Osteocyte (in vitro differentiated cells): Measurements from ENCODE around the gene BICDL2. TPM values are rescaled to one million over a fixed set of nuclear protein-coding genes. Genes with fewer than 3 reads are reported as not detected.

Source experiments
- DNase-seq: peaks from one replicate; pipeline ENCODE4 v3.0.0; 2021; ENCODE audit warnings: mixed read lengths; ENCODE audit not compliant: unreplicated experiment; ENCODE audit errors: extremely low spot score
- H3K27ac Mint-ChIP-seq: one replicate; pipeline ENCODE4 v1.8.0; 2021; ENCODE audit warnings: mild to moderate bottlenecking, mixed read lengths; ENCODE audit not compliant: unreplicated experiment
- H3K27me3 Mint-ChIP-seq: one replicate; pipeline ENCODE4 v1.8.0; 2021; ENCODE audit warnings: mixed read lengths; ENCODE audit not compliant: unreplicated experiment
- H3K36me3 Mint-ChIP-seq: one replicate; pipeline ENCODE4 v1.8.0; 2021; ENCODE audit warnings: mixed read lengths; ENCODE audit not compliant: unreplicated experiment
- H3K4me1 Mint-ChIP-seq: one replicate; pipeline ENCODE4 v1.8.0; 2021; ENCODE audit warnings: mixed read lengths; ENCODE audit not compliant: unreplicated experiment
- H3K4me3 Mint-ChIP-seq: one replicate; pipeline ENCODE4 v1.8.0; 2021; ENCODE audit warnings: mild to moderate bottlenecking, moderate library complexity, mixed read lengths; ENCODE audit not compliant: unreplicated experiment
- H3K9me3 Mint-ChIP-seq: one replicate; pipeline ENCODE4 v1.8.0; 2021; ENCODE audit warnings: mixed read lengths; ENCODE audit not compliant: unreplicated experiment
- total RNA-seq: library from RNA; stranded (reverse); gene quantifications from 2 replicates; pipeline ENCODE4 v1.2.1, GENCODE V29; 2021
- TF ChIP-seq, protein P1 (sequence below): fragments of 200-600 bp; sonication (generic); IDR thresholded peaks from 2 replicates; pipeline ENCODE4 v1.5.0; 2021; ENCODE audit warnings: antibody characterized with exemption, mild to moderate bottlenecking, moderate library complexity

The BICDL2 gene
- total RNA-seq, 1 donor from 2014 or later = not detected

DNA sequence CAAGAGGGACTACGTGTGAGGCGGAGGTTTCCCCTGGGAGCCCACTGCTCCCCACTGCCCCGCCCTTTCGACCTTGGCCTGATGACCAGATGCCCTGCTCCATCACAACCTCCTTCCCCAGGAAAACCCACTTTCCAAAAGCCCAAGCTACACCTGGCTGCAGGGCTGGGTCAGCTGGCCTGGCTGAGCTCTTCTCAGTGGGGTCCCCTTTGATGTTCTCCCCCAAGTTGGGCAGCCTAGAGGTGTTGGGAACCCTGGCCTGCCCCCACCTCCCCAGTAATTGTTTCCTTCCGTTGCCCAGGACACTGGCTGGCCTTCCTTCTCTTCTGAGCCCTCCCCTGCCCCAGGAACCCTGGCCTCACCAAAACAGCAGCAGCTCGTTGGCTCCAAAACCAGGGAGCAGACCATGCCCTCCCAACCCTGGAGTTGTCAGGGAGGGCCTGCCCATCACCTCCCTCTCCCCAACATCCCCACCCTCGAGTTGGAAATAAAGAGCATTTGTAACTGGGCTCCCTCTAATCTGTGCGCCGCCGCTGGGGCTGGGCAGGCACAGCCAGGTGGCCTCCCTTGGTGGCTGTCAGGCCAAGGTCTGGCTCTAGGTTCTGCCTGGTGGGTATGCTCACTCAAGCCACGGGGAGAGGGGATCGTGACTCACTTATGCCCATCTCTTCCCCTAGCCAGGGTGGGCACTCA, 22.6 kb downstream of the BICDL2 start:
- H3K27ac Mint-ChIP-seq = no peak overlapping the region
- H3K4me1 Mint-ChIP-seq = peaks cover 16% of the 10 kb centered on the region
- DNase-seq = no peak
- TF ChIP-seq, protein P1, sequence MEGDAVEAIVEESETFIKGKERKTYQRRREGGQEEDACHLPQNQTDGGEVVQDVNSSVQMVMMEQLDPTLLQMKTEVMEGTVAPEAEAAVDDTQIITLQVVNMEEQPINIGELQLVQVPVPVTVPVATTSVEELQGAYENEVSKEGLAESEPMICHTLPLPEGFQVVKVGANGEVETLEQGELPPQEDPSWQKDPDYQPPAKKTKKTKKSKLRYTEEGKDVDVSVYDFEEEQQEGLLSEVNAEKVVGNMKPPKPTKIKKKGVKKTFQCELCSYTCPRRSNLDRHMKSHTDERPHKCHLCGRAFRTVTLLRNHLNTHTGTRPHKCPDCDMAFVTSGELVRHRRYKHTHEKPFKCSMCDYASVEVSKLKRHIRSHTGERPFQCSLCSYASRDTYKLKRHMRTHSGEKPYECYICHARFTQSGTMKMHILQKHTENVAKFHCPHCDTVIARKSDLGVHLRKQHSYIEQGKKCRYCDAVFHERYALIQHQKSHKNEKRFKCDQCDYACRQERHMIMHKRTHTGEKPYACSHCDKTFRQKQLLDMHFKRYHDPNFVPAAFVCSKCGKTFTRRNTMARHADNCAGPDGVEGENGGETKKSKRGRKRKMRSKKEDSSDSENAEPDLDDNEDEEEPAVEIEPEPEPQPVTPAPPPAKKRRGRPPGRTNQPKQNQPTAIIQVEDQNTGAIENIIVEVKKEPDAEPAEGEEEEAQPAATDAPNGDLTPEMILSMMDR = no peak
- H3K27me3 Mint-ChIP-seq = peaks cover 15% of the 10 kb centered on the region
- no peaks in the 10 kb centered on the region for H3K9me3 Mint-ChIP-seq
- no peaks in the 10 kb centered on the region for H3K36me3 Mint-ChIP-seq
- no peak overlapping the region for H3K4me3 Mint-ChIP-seq

DNA sequence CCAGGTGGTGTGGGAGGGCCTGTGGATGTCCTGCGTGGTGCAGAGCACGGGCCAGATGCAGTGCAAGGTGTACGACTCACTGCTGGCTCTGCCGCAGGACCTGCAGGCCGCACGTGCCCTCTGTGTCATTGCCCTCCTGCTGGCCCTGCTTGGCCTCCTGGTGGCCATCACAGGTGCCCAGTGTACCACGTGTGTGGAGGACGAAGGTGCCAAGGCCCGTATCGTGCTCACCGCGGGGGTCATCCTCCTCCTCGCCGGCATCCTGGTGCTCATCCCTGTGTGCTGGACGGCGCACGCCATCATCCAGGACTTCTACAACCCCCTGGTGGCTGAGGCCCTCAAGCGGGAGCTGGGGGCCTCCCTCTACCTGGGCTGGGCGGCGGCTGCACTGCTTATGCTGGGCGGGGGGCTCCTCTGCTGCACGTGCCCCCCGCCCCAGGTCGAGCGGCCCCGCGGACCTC, 23.2 kb downstream of the BICDL2 start:
- DNase-seq = no peak
- Mint-ChIP-seq H3K4me3 (no peak overlapping the region), H3K27me3 (peaks cover 19% of the 10 kb centered on the region), H3K9me3 (no peaks in the 10 kb centered on the region), H3K4me1 (peaks cover 15% of the 10 kb centered on the region), H3K27ac (no peak overlapping the region), H3K36me3 (no peaks in the 10 kb centered on the region)
- TF ChIP-seq, protein P1 = no peak

DNA sequence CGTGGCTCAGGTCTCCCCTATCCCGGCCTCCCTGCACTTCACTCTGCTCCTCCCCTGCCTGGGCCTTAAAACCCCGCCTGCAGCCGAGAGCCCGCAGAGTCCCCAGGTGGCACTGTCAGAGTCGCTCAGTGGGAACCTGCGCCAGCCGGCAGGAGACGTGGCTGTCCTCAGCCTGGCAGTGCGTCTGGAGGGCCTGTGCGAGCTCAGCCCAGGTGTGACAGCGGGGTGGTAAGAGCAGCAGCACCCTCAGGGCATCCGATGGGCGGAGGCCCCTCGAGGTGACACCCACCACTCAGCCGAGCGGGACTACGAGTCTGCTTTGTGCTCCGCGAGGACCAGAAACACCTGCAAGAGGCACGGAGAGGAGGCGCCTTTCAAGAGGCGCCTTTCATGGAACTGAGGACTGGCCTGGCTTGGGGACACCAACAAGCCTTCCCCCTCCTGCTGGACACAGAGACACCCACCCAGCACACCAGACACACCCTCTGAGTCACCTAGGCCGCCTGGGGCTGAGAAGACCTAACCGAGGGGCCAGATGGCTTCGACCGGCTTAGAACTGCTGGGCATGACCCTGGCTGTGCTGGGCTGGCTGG, 23.8 kb downstream of the BICDL2 start, which contains the start of gene CLDN9:
TSS of gene CLDN9 (plus strand) at position 96 of the 593 bp plus-strand sequence. CDS start at position 536, 440 bp downstream.
- Mint-ChIP-seq H3K4me1 (peaks cover 9% of the 10 kb centered on the region), H3K27me3 (peaks cover 25% of the 10 kb centered on the region), H3K9me3 (no peaks in the 10 kb centered on the region), H3K4me3 (no peak within 1 kb of the TSS), H3K27ac (no peak within 1 kb of the TSS), H3K36me3 (no peaks in the 10 kb centered on the region)
- TF ChIP-seq, protein P1 = no peak
- no peak for DNase-seq

DNA sequence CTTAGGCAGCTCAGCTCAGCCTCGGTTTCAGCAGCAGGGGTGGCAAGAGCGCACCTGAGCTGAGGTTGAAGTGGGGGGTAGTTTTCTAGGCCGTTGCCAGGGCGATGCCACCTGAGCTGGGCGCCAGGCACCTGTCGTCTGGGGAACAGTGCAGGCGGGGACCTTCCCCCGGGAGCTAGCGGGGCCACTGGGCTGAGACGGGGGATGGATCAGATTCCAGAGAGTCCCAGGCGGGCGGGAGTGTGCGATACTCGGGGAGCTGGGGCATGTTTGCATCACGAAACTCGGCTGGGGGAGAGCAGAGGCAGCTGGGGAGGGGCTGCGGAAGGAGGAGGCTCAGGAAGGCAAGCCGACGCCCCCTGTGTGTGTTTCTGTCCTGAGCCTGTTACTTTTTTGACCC, 24.5 kb downstream of the BICDL2 start:
- Mint-ChIP-seq H3K27ac (no peak overlapping the region), H3K4me3 (no peak overlapping the region), H3K36me3 (no peaks in the 10 kb centered on the region), H3K4me1 (peaks cover 9% of the 10 kb centered on the region), H3K27me3 (peaks cover 32% of the 10 kb centered on the region), H3K9me3 (no peaks in the 10 kb centered on the region)
- TF ChIP-seq, protein P1 = no peak
- no peak for DNase-seq

DNA sequence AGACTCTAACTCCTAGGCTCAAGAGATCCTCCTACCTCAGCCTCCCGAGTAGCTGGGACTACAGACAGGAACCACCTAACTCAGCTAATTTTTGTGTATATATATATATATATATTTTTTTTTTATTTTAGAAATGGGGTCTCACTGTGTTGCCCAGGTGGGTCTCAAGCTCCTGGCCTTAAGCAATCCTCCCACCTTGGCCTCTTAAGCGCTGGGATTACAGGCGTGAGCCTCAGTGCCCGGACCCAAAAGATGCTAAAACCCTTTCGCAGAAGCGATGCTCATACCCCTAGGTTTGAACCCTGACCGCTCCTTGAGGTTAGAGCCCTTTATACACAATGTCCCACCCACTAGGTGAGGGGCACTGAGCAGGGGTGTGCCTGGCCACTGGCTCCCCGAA, 26.2 kb downstream of the BICDL2 start:
- H3K36me3 Mint-ChIP-seq = no peaks in the 10 kb centered on the region
- TF ChIP-seq, protein P1 = no peak
- DNase-seq = no peak
- peaks cover 47% of the 10 kb centered on the region for H3K27me3 Mint-ChIP-seq
- peaks cover 9% of the 10 kb centered on the region for H3K4me1 Mint-ChIP-seq
- H3K4me3 Mint-ChIP-seq = no peak overlapping the region
- H3K9me3 Mint-ChIP-seq = no peaks in the 10 kb centered on the region
- no peak overlapping the region for H3K27ac Mint-ChIP-seq
